Measurements from ENCODE around the gene DNER. TPM values are rescaled to one million over a fixed set of nuclear protein-coding genes. Genes with fewer than 3 reads are reported as not detected.

DNER gene
- total and polyA plus RNA-seq, 2 donors (not counting 1 experiment from before 2014, with no cell fraction given), result not detected

- CTCF ChIA-PET, result no interaction called here
- 90% methylated on average over 5 of the region's 7 CpGs for WGBS (ENCODE audit: insufficient coverage)
- H3K9me3 ChIP-seq (ENCODE audit: control extremely low read depth in 1 of 3, control insufficient read depth in 2 of 3, insufficient read depth in 1 of 3, low read length in 2 of 3), result peaks cover 0 to 10% (median 0%) of the 10 kb centered on the region in 3 donors
- no peak for TF ChIP-seq EZH2 (IDR thresholded peaks at IDR 0.05; ENCODE audit: borderline replicate concordance, insufficient read depth, low read depth, low read length, poor library complexity, severe bottlenecking)
- TF ChIP-seq CTCF (IDR thresholded peaks at IDR 0.05), result no peak
- Mint-ChIP-seq H3K27ac (no peak overlapping the region), H3K4me3 (no peak overlapping the region), H3K27me3 (no peaks in the 10 kb centered on the region), H3K4me1 (peaks cover 11% of the 10 kb centered on the region), H3K9me3 (ENCODE audit: insufficient read depth) (peaks cover 6% of the 10 kb centered on the region)
- POLR2A ChIA-PET, result no interaction called here
- H2AFZ ChIP-seq (ENCODE audit: insufficient read depth, low read depth, low read length, poor library complexity, severe bottlenecking), result no peak overlapping the region
- ATAC-seq (ENCODE audit: low read depth), result no peak
- no peak for DNase-seq
- intact Hi-C loops (cut with micrococcal nuclease), result no loop called here
- no peak overlapping the region for H3K9ac ChIP-seq (ENCODE audit: low read length)
- H3K4me1 ChIP-seq (ENCODE audit: control insufficient read depth in 2 of 2, insufficient read depth in 2 of 2, low read length in 2 of 2), result peaks cover 14 to 16% of the 10 kb centered on the region in 2 donors
- no peaks in the 10 kb centered on the region for H3K27me3 ChIP-seq (replicated peaks in 1 of 4; ENCODE audit: control extremely low read depth in 1 of 4, control insufficient read depth in 3 of 4, insufficient read depth in 4 of 4, low read length in 3 of 4)
- H3K4me2 ChIP-seq (replicated peaks; ENCODE audit: low read depth, low read length, poor library complexity, severe bottlenecking), result no peak overlapping the region
- no peaks in the 10 kb centered on the region for H4K20me1 ChIP-seq (ENCODE audit: control insufficient read depth, insufficient read depth, low read length, poor library complexity, severe bottlenecking)
- H3K79me2 ChIP-seq (ENCODE audit: control insufficient read depth, insufficient read depth, low read length), result no peaks in the 10 kb centered on the region
- no peaks in the 10 kb centered on the region for H3K36me3 ChIP-seq (replicated peaks in 1 of 2; ENCODE audit: control extremely low read depth in 1 of 2, control insufficient read depth in 1 of 2, extremely low read depth in 1 of 2, insufficient read depth in 2 of 2, low read length in 1 of 2)
- no peak overlapping the region for H3K4me3 ChIP-seq (ENCODE audit: control extremely low read depth in 1 of 5, extremely low read depth in 1 of 5, insufficient read depth in 1 of 5, low read depth in 2 of 5, low read length in 4 of 5)
- no peak overlapping the region for H3K27ac ChIP-seq (ENCODE audit: low read length in 2 of 2)
These were observed 296.4 kb downstream of the DNER start for GRCh38 chr2:229417916-229418315.

GRCh38 chr2:229417176-229417575 is 297.2 kb downstream of the DNER start:
- intact Hi-C loops (cut with micrococcal nuclease), result no loop called here
- peaks cover 14 to 16% of the 10 kb centered on the region in 2 donors for H3K4me1 ChIP-seq (ENCODE audit: control insufficient read depth in 2 of 2, insufficient read depth in 2 of 2, low read length in 2 of 2)
- DNase-seq (no peak), ATAC-seq (ENCODE audit: low read depth) (no peak)
- no peaks in the 10 kb centered on the region for H4K20me1 ChIP-seq (ENCODE audit: control insufficient read depth, insufficient read depth, low read length, poor library complexity, severe bottlenecking)
- H3K27me3 ChIP-seq (replicated peaks in 1 of 4; ENCODE audit: control extremely low read depth in 1 of 4, control insufficient read depth in 3 of 4, insufficient read depth in 4 of 4, low read length in 3 of 4), result no peaks in the 10 kb centered on the region
- peaks cover 0 to 10% (median 0%) of the 10 kb centered on the region in 3 donors for H3K9me3 ChIP-seq (ENCODE audit: control extremely low read depth in 1 of 3, control insufficient read depth in 2 of 3, insufficient read depth in 1 of 3, low read length in 2 of 3)
- no peaks in the 10 kb centered on the region for H3K79me2 ChIP-seq (ENCODE audit: control insufficient read depth, insufficient read depth, low read length)
- H3K36me3 ChIP-seq (replicated peaks in 1 of 2; ENCODE audit: control extremely low read depth in 1 of 2, control insufficient read depth in 1 of 2, extremely low read depth in 1 of 2, insufficient read depth in 2 of 2, low read length in 1 of 2), result no peaks in the 10 kb centered on the region
- WGBS (ENCODE audit: insufficient coverage), result 72% methylated on average over 8 of the region's 8 CpGs
- H3K4me3 ChIP-seq (ENCODE audit: control extremely low read depth in 1 of 5, extremely low read depth in 1 of 5, insufficient read depth in 1 of 5, low read depth in 2 of 5, low read length in 4 of 5), result no peak overlapping the region
- Mint-ChIP-seq H3K4me1 (peaks cover 11% of the 10 kb centered on the region), H3K9me3 (ENCODE audit: insufficient read depth) (peaks cover 3% of the 10 kb centered on the region), H3K27me3 (no peaks in the 10 kb centered on the region), H3K4me3 (no peak overlapping the region), H3K27ac (no peak overlapping the region)
- H3K27ac ChIP-seq (ENCODE audit: low read length in 2 of 2), result no peak overlapping the region
- ChIA-PET POLR2A (no interaction called here), CTCF (no interaction called here)
- no peak overlapping the region for H3K9ac ChIP-seq (ENCODE audit: low read length)
- no peak overlapping the region for H2AFZ ChIP-seq (ENCODE audit: insufficient read depth, low read depth, low read length, poor library complexity, severe bottlenecking)
- H3K4me2 ChIP-seq (replicated peaks; ENCODE audit: low read depth, low read length, poor library complexity, severe bottlenecking), result no peak overlapping the region
- TF ChIP-seq CTCF (IDR thresholded peaks at IDR 0.05), result no peak
- TF ChIP-seq EZH2 (IDR thresholded peaks at IDR 0.05; ENCODE audit: borderline replicate concordance, insufficient read depth, low read depth, low read length, poor library complexity, severe bottlenecking), result no peak
